IMR-90 (cell line): ENCODE results near the gene SHISA6. TPM values are rescaled to one million over a fixed set of nuclear protein-coding genes. Genes with fewer than 3 reads are reported as not detected.

Experiments used
- ATAC-seq: fragments of 200-7000 bp; cut with Tn5 transposase; 2 replicates; pipeline ENCODE4 v1.9.1; 2020; ENCODE audit warnings: low read depth, mild to moderate bottlenecking, moderate library complexity
- BruUV-seq: library from RNA; stranded (reverse); fragments of 400-500 nt; replicated peaks from 2 replicates; lab custom pipeline; 2021; lab: Mats Ljungman, UMichigan
- CTCF ChIA-PET: fragments of 300-600 bp; formaldehyde crosslinking; extraction: SDS; loops from one replicate; lab custom pipeline; 2021; ENCODE audit warnings: antibody characterized with exemption; lab: Yijun Ruan, JAX
- POLR2A ChIA-PET: fragments of 300-600 bp; sonication (Branson Sonifier 250); formaldehyde crosslinking; loops from one replicate; lab custom pipeline; 2022; ENCODE audit warnings: antibody characterized with exemption; ENCODE audit not compliant: unreplicated experiment; lab: Charles Lee
- DNase-seq: peaks from one replicate; pipeline ENCODE4 v3.0.0; 2013
- H2AFZ ChIP-seq: replicated peaks from 2 replicates; pipeline ENCODE3; 2013; ENCODE audit warnings: low read length, mild to moderate bottlenecking; ENCODE audit not compliant: poor library complexity
- H2AK5ac ChIP-seq: 2 replicates; pipeline ENCODE4 v1.6.1; 2013; ENCODE audit warnings: low read depth, low read length, inconsistent platforms
- H2AK9ac ChIP-seq: replicated peaks from 2 replicates; pipeline ENCODE3; 2013; ENCODE audit warnings: mild to moderate bottlenecking, low read depth, low read length, moderate library complexity; ENCODE audit not compliant: poor library complexity
- H2BK120ac ChIP-seq: 2 replicates; pipeline ENCODE4 v1.6.1; 2013; ENCODE audit warnings: low read depth, low read length, inconsistent platforms
- H2BK15ac ChIP-seq: 3 replicates; pipeline ENCODE4 v1.6.1; 2013; ENCODE audit warnings: low read depth, low read length, inconsistent platforms
- H2BK20ac ChIP-seq: 2 replicates; pipeline ENCODE4 v1.6.1; 2013; ENCODE audit warnings: low read depth, mild to moderate bottlenecking, inconsistent platforms, low read length, moderate library complexity
- H2BK5ac ChIP-seq: 2 replicates; pipeline ENCODE4 v1.6.1; 2013; ENCODE audit warnings: mild to moderate bottlenecking, low read depth, low read length, inconsistent platforms; ENCODE audit not compliant: poor library complexity, severe bottlenecking
- H3K14ac ChIP-seq: replicated peaks from 2 replicates; pipeline ENCODE4 v1.6.1; 2013; ENCODE audit warnings: low read depth, low read length, inconsistent platforms
- H3K18ac ChIP-seq: 2 replicates; pipeline ENCODE4 v1.6.1; 2013; ENCODE audit warnings: low read depth, low read length, control low read depth
- H3K23ac ChIP-seq: 2 replicates; pipeline ENCODE4 v1.6.1; 2013; ENCODE audit warnings: low read depth, low read length, inconsistent platforms
- H3K27ac ChIP-seq: 2 replicates; pipeline ENCODE4 v1.5.1; 2013; ENCODE audit warnings: mild to moderate bottlenecking, control low read depth, low read length; ENCODE audit not compliant: insufficient read depth
- H3K27me3 ChIP-seq: 2 replicates; pipeline ENCODE4 v1.6.1; 2013; ENCODE audit warnings: low read length; ENCODE audit not compliant: control insufficient read depth, insufficient read depth
- H3K36me3 ChIP-seq: 2 replicates; pipeline ENCODE4 v1.6.1; 2013; ENCODE audit warnings: low read length, mixed read lengths; ENCODE audit not compliant: control insufficient read depth, insufficient read depth
- H3K4ac ChIP-seq: 2 replicates; pipeline ENCODE4 v1.6.1; 2013; ENCODE audit warnings: low read depth, low read length, inconsistent platforms
- H3K4me1 ChIP-seq: 2 replicates; pipeline ENCODE4 v1.6.1; 2013; ENCODE audit warnings: low read length, mixed read lengths; ENCODE audit not compliant: control insufficient read depth, insufficient read depth
- H3K4me2 ChIP-seq: 2 replicates; pipeline ENCODE4 v1.6.1; 2013; ENCODE audit warnings: low read depth, mild to moderate bottlenecking, control low read depth, low read length, moderate library complexity
- H3K4me3 ChIP-seq: 2 replicates; pipeline ENCODE4 v1.5.1; 2013; ENCODE audit warnings: low read depth, mild to moderate bottlenecking, control low read depth, low read length, moderate library complexity; ENCODE audit not compliant: insufficient read depth
- H3K56ac ChIP-seq: 2 replicates; pipeline ENCODE4 v1.6.1; 2013; ENCODE audit warnings: low read length, inconsistent platforms; ENCODE audit not compliant: insufficient read depth; ENCODE audit errors: extremely low read depth
- H3K79me1 ChIP-seq, 2 experiments: 2 replicates each; pipeline ENCODE4 v1.6.1; 2013; ENCODE audit warnings: low read length in 2 of 2, inconsistent platforms in 1 of 2, low read depth in 1 of 2
- H3K9ac ChIP-seq: 2 replicates; pipeline ENCODE4 v1.6.1; 2013; ENCODE audit warnings: low read depth, low read length, control low read depth
- H3K9me1 ChIP-seq: 2 replicates; pipeline ENCODE4 v1.6.1; 2013; ENCODE audit warnings: low read length, inconsistent platforms; ENCODE audit not compliant: insufficient read depth
- H3K9me3 ChIP-seq: 2 replicates; pipeline ENCODE4 v1.6.1; 2013; ENCODE audit warnings: low read length; ENCODE audit not compliant: control insufficient read depth, insufficient read depth
- H4K20me1 ChIP-seq: 2 replicates; pipeline ENCODE4 v1.6.1; 2013; ENCODE audit warnings: low read length, inconsistent platforms; ENCODE audit not compliant: insufficient read depth
- H4K5ac ChIP-seq: 2 replicates; pipeline ENCODE4 v1.6.1; 2013; ENCODE audit warnings: mild to moderate bottlenecking, low read depth, low read length, control low read depth
- H4K8ac ChIP-seq, 2 experiments: 2 replicates each; pipeline ENCODE4 v1.6.1; 2013; ENCODE audit warnings: low read depth in 2 of 2, low read length in 2 of 2, control low read depth in 1 of 2, inconsistent platforms in 1 of 2
- H4K91ac ChIP-seq: 2 replicates; pipeline ENCODE4 v1.6.1; 2013; ENCODE audit warnings: low read depth, low read length, inconsistent platforms; ENCODE audit not compliant: insufficient read depth
- BHLHE40 ChIP-seq: fragments of 150-350 bp; IDR thresholded peaks from 2 replicates; pipeline ENCODE4 v1.6.1; 2016; ENCODE audit warnings: mild to moderate bottlenecking, low read depth, low read length
- CEBPB ChIP-seq: IDR thresholded peaks from 2 replicates; pipeline ENCODE4 v1.6.1; 2012; ENCODE audit warnings: low read depth, low read length, improper control_type of control experiment
- CHD1 ChIP-seq: IDR thresholded peaks from 2 replicates; pipeline ENCODE4 v1.6.1; 2012; ENCODE audit warnings: low read depth, low read length, improper control_type of control experiment
- CTCF ChIP-seq: conservative IDR thresholded peaks from 2 replicates; pipeline ENCODE4 v1.5.1; 2012; ENCODE audit warnings: mild to moderate bottlenecking, low read depth, low read length, improper control_type of control experiment
- ELK1 ChIP-seq: fragments of 150-350 bp; IDR thresholded peaks from 2 replicates; pipeline ENCODE4 v1.6.1; 2016; ENCODE audit warnings: low read depth, mild to moderate bottlenecking, low read length, moderate library complexity, borderline replicate concordance
- FOS ChIP-seq: fragments of 150-350 bp; IDR thresholded peaks from 2 replicates; pipeline ENCODE4 v1.6.1; 2016; ENCODE audit warnings: low read depth, low read length
- MAFK ChIP-seq: IDR thresholded peaks from 2 replicates; pipeline ENCODE4 v1.6.1; 2012; ENCODE audit warnings: low read depth, low read length, improper control_type of control experiment
- MAZ ChIP-seq: IDR thresholded peaks from 2 replicates; pipeline ENCODE4 v1.6.1; 2012; ENCODE audit warnings: low read depth, mild to moderate bottlenecking, low read length, improper control_type of control experiment, moderate library complexity, borderline replicate concordance
- MXI1 ChIP-seq: IDR thresholded peaks from 2 replicates; pipeline ENCODE4 v1.6.1; 2012; ENCODE audit warnings: low read depth, mild to moderate bottlenecking, low read length, moderate library complexity, borderline replicate concordance
- NFE2L2 ChIP-seq: fragments of 150-350 bp; IDR thresholded peaks from 2 replicates; pipeline ENCODE4 v1.6.1; 2016; ENCODE audit warnings: low read depth, mild to moderate bottlenecking, low read length
- POLR2A ChIP-seq: IDR thresholded peaks from 2 replicates; pipeline ENCODE4 v1.6.1; 2012; ENCODE audit warnings: mild to moderate bottlenecking, low read depth, low read length
- RAD21 ChIP-seq: IDR thresholded peaks from 2 replicates; pipeline ENCODE4 v1.6.1; 2012; ENCODE audit warnings: low read length, improper control_type of control experiment
- RCOR1 ChIP-seq: IDR thresholded peaks from 2 replicates; pipeline ENCODE4 v1.6.1; 2012; ENCODE audit warnings: mild to moderate bottlenecking, low read length, improper control_type of control experiment; ENCODE audit not compliant: insufficient replicate concordance
- RFX5 ChIP-seq: IDR thresholded peaks from 2 replicates; pipeline ENCODE4 v1.8.0; 2012; ENCODE audit warnings: low read depth, mild to moderate bottlenecking, low read length, moderate library complexity
- SMC3 ChIP-seq: fragments of 150-350 bp; IDR thresholded peaks from 2 replicates; pipeline ENCODE4 v1.6.1; 2016; ENCODE audit warnings: low read depth, mild to moderate bottlenecking, antibody characterized with exemption, low read length, moderate library complexity
- USF2 ChIP-seq: fragments of 150-350 bp; IDR thresholded peaks from 2 replicates; pipeline ENCODE4 v1.6.1; 2017; ENCODE audit warnings: mild to moderate bottlenecking, antibody characterized with exemption, low read length, low read depth
- WGBS, 2 experiments: methylation state at CpG; one replicate each; pipeline versions ENCODE4 v1.1.5 to v1.1.7; 2013; ENCODE audit warnings: missing lambda C conversion rate in 2 of 2; ENCODE audit not compliant: insufficient read length in 1 of 2; ENCODE audit errors: extremely low coverage in 2 of 2; 5-methylcytosine and 5-hydroxymethylcytosine counted together
- dilution Hi-C: fragments of 300-500 bp; cut with HindIII; formaldehyde crosslinking; loops from one replicate; pipeline ENCODE4 v1.14.3; 2018; ENCODE audit warnings: low sequenced_read_pairs; ENCODE audit not compliant: unreplicated experiment
- in situ Hi-C: fragments of 300-500 bp; cut with MboI; formaldehyde crosslinking; loops from 3 replicates; pipeline ENCODE4 v1.14.3; 2019; ENCODE audit warnings: low sequenced_read_pairs, inconsistent platforms, mixed read lengths
- intact Hi-C: fragments of 100-400 bp; cut with micrococcal nuclease; formaldehyde crosslinking; loops from 2 replicates; pipeline ENCODE4 v1.10.0; 2022
- polyA plus RNA-seq, 3 experiments: library from polyadenylated mRNA; depleted of rRNA; stranded (reverse); fragments of >200 nt; gene quantifications; 2 replicates each; pipeline ENCODE4 v1.2.3, GENCODE V29; 2012; ENCODE audit warnings: low replicate concordance in 1 of 3
- total RNA-seq: library from RNA; depleted of rRNA; stranded (reverse); fragments of >200 nt; gene quantifications from 2 replicates; pipeline ENCODE4 v1.2.3, GENCODE V29; 2012

The SHISA6 gene
- total and polyA plus RNA-seq, 2 of the 4 experiments (the other 2 are of a cell fraction) = not detected

- Histone ChIP-seq H2BK120ac (no peak overlapping the region), H3K9me1 (no peaks in the 10 kb centered on the region), H3K27ac (no peak overlapping the region), H3K14ac (no peak overlapping the region), H2BK20ac (no peak overlapping the region), H2AK9ac (no peak overlapping the region), H2BK5ac (no peak overlapping the region), H4K5ac (no peak overlapping the region), H3K4me3 (no peak overlapping the region), H2AFZ (no peak overlapping the region), H3K9ac (no peak overlapping the region), H2AK5ac (no peak overlapping the region), H3K4me1 (no peaks in the 10 kb centered on the region), H3K79me1 (no peaks in the 10 kb centered on the region), H2BK15ac (no peak overlapping the region), H4K91ac (no peak overlapping the region), H3K18ac (no peak overlapping the region), H3K4ac (no peak overlapping the region), H4K20me1 (no peaks in the 10 kb centered on the region), H3K4me2 (no peak overlapping the region), H3K27me3 (no peaks in the 10 kb centered on the region), H4K8ac (no peak overlapping the region), H3K23ac (no peak overlapping the region), H3K56ac (no peak overlapping the region), H3K36me3 (no peaks in the 10 kb centered on the region), H3K9me3 (peaks cover 28% of the 10 kb centered on the region)
- no peak for DNase-seq
- BruUV-seq = no TSS peak
- TF ChIP-seq RAD21 (no peak), RCOR1 (no peak), FOS (no peak), ELK1 (no peak), MAFK (no peak), MAZ (no peak), MXI1 (no peak), NFE2L2 (no peak), CTCF (no peak), POLR2A (no peak), RFX5 (no peak), SMC3 (no peak), CEBPB (no peak), USF2 (no peak), CHD1 (no peak), BHLHE40 (no peak)
- no peak for ATAC-seq
- CTCF ChIA-PET = no interaction called here
- in situ Hi-C loops = no loop called here
- intact Hi-C loops = no loop called here
- POLR2A ChIA-PET = no interaction called here
- no CpG with 5 or more reads among the region's 3 CpGs for WGBS, 2 experiments
- dilution Hi-C loops = no loop called here
These were observed 101.1 kb downstream of the SHISA6 start for GRCh38 chr17:11342138-11342537.
